ENCODE measurements around the gene OR51E2. TPM values are rescaled to one million over a fixed set of nuclear protein-coding genes. Genes with fewer than 3 reads are reported as not detected.

OR51E2 gene
- total and polyA plus RNA-seq, 2 of the 8 experiments (the other 6 are each of a cell fraction or from before 2014, with no cell fraction given): not detected

GRCh38 chr11:4682623-4683419 is 14.8 kb downstream of the OR51E2 start (continued):
- TF ChIP-seq TEAD4 (IDR thresholded peaks at IDR 0.05; ENCODE audit: low read depth, low read length) (no peak), HDAC6 (IDR thresholded peaks at IDR 0.05; ENCODE audit: low read depth, low read length) (no peak), SIRT6 (IDR thresholded peaks at IDR 0.05; ENCODE audit: low read length) (no peak)
